Stimulated activated CD8-positive, alpha-beta memory T cell treated with anti-CD3 and anti-CD28 coated beads, Interleukin-2, amount 100 ng/mL, for 48 hours (primary cell): Measurements from ENCODE around the gene ARFIP1.
"Not testable (repeated sequence)": the region's sequence is repeated elsewhere in the genome, so short reads cannot be mapped to it uniquely, and the experiment has no call there.

Experiments
- DNase-seq, 2 donors: peaks; one replicate each; pipeline ENCODE4 v3.0.0-alpha.2; 2020; ENCODE audit warnings: low read depth in 2 of 2

Gene ARFIP1

GRCh38 chr4:152843481-152844090 is 63.8 kb downstream of the ARFIP1 start:
- no peak for DNase-seq

- no peak for DNase-seq
Measured at GRCh38 chr4:152847376-152847775, 67.6 kb downstream of the ARFIP1 start.

DNA sequence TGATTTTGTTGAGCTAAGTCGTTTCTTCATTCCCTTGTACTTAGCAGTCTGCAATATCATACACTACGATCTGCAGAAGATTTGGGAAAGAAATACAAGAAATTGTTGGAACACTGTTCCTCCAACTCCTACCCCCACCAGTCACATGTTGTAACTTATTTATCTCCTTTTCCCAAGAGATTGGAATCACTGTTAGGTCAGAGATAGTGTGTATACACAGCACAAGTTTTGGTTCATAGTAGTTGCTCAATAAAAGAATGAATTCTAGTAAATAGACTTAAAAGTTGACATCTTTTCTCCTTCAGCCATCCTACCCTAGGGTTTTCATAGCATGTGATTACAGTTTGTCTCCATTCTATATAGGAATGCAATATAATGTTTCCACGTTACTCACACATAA is 68.8 kb downstream of the ARFIP1 start:
- DNase-seq = no peak

GRCh38 chr4:152849350-152849749 is 69.6 kb downstream of the ARFIP1 start:
- DNase-seq = no peak

DNA sequence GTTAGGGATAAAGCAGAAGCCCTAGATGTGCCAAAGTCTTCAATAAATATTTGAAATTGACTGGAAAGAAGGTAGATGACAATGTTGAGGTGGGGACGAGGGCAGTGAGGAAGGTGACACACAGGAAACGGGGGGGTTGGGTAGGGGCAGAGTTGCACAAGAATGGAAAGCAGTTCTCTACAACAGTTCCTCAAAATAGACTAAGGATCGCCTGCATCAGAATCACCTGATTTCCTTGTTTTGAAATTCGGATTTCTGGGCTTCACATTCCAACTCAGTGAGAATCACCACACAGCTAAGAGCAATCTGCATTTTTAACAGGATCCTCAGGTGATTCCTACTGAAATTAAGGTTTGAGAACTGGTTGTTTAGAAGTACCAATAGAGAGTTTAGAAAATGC is 70.6 kb downstream of the ARFIP1 start:
- DNase-seq = peak; percentile 7 to 23

GRCh38 chr4:152851226-152851625 is 71.5 kb downstream of the ARFIP1 start:
- no peak for DNase-seq

- DNase-seq = no peak
Measured at GRCh38 chr4:152853293-152853692, 73.5 kb downstream of the ARFIP1 start.

- DNase-seq = not testable (repeated sequence)
Measured at GRCh38 chr4:152854016-152854415, 74.3 kb downstream of the ARFIP1 start.

DNA sequence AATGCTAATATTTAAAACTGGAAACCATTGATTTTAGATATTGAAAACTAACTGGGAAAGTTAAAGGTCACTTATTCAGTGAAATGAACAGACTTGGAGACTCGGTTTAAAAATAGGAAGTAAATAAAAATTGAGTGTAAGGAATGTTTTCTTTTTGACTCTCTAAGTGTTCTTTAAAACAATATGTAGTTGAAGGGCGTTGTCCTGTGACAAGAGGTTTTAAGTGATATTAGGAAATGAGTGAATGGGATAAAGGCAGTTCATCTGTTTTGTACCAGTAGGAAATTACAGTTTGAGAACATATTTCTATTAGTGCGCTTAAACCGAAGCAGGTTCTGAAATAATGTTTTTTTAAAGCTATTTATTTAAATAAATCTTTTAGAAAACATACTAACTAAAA is 77.2 kb downstream of the ARFIP1 start:
- DNase-seq = no peak

DNA sequence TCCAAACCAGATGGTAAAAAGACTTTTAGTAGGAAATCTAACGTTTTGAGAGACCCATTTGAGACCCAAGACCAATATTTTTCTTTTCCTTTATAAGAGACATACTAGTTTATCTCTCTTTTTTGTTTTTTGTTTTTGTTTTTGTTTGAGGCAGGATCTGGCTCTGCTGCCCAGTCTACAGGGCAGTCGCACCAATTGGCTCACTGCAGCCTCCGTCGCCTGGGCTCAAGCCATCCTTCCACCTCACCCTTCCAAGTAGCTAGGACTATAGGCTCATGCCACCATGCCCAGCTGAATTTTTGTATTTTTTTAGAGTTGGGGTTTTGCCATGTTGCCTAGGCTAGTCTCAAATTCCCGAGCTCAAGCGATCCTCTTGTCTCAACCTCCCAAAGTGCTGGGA is 79.2 kb downstream of the ARFIP1 start:
- no peak for DNase-seq

DNA sequence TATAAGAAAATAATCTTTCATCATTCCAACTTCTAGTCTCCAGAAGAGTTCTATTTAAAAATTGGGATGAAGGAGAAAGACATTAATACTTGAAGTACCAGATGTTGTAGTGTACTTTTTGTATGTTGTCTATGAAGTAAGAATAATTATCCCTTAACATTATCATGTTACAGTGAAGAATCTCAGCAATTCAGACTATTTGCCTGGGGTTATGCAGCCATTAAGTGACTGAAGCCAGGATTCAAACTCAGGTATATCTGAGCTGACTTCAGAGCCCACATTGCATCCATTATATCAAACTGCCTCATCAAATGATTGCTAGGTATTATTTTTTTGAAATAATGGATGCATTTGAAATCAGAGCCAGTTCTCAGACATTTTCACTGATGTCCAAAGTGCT is 80.3 kb downstream of the ARFIP1 start:
- DNase-seq = no peak

- DNase-seq = no peak
Measured at GRCh38 chr4:152862608-152863007, 82.9 kb downstream of the ARFIP1 start.

GRCh38 chr4:152864361-152864760 is 84.6 kb downstream of the ARFIP1 start:
- no peak for DNase-seq

DNA sequence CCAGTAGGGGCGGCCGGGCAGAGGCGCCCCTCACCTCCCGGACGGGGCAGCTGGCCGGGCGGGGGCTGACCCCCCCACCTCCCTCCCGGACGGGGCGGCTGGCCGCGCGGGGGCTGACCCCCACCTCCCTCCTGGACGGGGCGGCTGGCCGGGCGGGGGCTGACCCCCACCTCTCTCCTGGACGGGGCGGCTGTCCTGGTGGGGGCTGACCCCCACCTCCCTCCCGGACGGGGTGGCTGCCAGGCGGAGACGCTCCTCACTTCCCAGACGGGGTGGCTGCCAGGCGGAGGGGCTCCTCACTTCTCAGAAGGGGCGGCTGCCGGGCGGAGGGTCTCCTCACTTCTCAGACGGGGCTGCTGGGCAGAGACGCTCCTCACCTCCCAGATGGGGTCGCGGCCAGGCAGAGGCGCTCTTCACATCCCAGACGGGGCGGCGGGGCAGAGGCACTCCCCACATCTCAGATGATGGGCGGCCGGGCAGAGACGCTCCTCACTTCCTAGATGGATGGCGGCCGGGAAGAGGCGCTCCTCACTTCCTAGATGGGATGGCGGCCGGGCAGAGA is 86.8 kb downstream of the ARFIP1 start:
- DNase-seq = not testable (repeated sequence)

- no peak for DNase-seq
Measured at GRCh38 chr4:152870606-152871005, 90.9 kb downstream of the ARFIP1 start.

- no peak for DNase-seq
Measured at GRCh38 chr4:152875261-152875660, 95.5 kb downstream of the ARFIP1 start.

DNA sequence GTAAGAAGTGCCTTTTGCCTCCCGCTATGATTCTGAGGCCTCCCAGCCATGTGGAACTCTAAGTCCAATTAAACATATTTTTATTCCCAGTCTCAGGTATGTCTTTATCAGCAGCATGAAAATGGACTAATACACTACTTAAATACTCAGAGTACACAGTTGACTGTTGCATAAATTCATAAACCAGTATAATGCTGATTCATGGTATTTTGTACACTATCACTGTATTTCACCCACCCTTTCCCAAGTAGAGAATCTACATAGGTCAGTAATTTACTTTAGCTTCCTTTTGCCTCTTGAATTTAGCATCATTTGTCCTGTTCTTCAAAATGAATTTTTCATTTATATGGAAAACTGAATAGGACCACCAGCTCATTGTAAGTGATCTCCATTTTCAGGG is 98.1 kb downstream of the ARFIP1 start:
- no peak for DNase-seq

DNA sequence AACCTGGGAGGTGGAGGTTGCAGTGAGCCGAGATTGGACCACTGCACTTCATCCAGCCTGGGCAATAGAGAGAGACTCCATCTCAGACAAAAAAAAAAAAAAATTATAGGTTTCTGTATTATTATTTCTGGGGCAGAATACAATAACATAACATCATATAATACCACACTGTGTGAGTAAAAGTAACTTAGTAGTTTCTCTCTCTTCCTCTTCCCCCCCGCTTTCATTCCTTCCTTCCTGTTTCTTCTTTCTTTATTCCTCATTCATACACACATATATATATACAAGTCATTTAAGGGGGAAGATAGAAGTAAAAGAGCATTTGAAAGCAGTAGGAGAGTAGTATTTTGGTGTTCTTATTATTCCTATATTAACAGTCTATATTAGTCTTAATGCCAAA is 100.5 kb downstream of the ARFIP1 start:
- no peak for DNase-seq

GRCh38 chr4:152881974-152882373 is 102.2 kb downstream of the ARFIP1 start:
- DNase-seq = no peak

- no peak for DNase-seq
Measured at GRCh38 chr4:152885185-152885584, 105.4 kb downstream of the ARFIP1 start.

DNA sequence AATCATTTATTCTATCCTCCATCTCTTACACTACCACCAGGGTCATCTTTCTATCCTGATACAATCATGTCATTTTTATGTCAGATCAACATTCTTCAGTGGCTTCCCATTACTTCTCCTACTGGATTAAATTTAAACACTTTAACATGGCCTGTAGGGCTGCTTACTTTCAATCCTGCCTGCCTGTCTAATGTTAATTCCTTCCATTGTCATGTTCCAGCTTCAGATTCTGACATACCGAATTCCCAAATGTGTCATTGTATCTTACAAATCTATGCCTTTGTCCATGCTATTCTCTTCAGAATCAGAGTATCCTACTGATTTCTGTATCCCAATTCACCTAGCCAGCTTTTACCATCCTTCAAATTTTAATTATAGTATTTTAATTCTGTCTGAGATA is 106.4 kb downstream of the ARFIP1 start:
- DNase-seq = no peak

DNA sequence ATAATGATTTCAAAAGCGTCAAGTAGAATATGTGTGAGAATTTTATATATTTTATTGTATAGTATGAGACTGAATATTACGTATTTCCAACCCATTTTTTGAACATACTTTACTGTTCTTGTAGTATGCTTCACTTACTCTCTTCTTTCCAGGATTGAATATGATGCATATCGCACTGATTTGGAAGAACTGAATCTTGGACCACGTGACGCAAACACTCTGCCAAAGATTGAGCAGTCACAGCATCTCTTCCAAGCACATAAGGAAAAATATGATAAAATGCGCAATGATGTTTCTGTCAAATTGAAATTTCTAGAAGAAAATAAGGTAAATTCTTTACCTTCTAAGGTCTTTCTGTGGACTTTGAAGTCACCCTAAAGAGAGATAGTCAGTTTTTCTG is 108.2 kb downstream of the ARFIP1 start:
- DNase-seq = no peak

DNA sequence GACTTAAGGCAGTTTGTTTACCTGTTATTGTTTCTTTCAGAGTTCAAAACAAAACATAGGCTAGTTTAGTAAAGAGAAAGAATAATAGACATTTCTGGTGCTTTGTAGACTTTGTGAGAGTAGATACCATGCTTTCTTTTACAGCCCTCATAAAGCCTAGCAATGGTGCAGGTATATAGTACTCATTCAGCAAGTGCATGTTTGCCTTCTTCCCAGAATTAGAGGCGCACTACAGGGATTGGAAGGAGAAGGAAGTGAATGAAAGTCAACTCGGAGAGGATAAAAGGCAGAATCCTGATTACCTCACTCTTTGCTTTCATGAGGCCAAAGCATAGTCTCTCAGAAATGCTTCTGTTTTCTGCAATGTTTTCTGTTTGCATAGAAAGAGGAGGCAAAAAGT is 113.2 kb downstream of the ARFIP1 start:
- DNase-seq = no peak

DNA sequence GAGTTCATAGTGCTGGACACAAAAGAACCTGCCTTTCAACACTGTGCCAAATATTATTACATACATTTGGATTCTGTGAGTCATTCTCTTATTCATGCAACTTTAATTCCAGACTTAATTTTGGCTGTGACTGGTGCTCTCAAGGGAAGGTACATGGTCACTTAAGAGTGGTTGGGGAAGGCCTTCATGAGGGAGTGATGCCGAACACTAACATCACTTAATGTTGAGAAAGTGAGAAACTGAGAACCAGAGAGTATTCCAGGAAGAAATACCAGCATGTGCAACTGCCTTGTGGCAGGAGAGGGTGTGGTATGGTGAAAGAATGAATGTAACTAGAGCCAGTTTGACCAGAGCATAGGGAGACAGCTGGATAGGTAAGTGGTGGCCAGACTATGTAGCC is 114.9 kb downstream of the ARFIP1 start:
- no peak for DNase-seq
